HepG2 (cell line): ENCODE data around the gene IGFLR1. TPM values are rescaled to one million over a fixed set of nuclear protein-coding genes. Genes with fewer than 3 reads are reported as not detected.

Source experiments
- ATF7 ChIP-seq, 2 experiments: fragments of 450-650 bp in 1 of 2; sonication (generic) in 1 of 2; formaldehyde crosslinking in 1 of 2; IDR thresholded peaks; 2 replicates each; pipeline versions ENCODE4 v1.4.0 to v1.6.1; 2016 to 2020; ENCODE audit warnings: antibody characterized with exemption in 1 of 2, mild to moderate bottlenecking in 1 of 2, missing genetic modification reagents in 1 of 2
- BATF2 ChIP-seq: sonication (generic); formaldehyde crosslinking; IDR thresholded peaks from 2 replicates; pipeline ENCODE4 v1.8.0; 2022; ENCODE audit warnings: mild to moderate bottlenecking, missing genetic modification reagents, moderate library complexity
- CCAR2 ChIP-seq: fragments of 200-400 bp; formaldehyde crosslinking; optimal IDR thresholded peaks from 2 replicates; pipeline ENCODE3; 2018; ENCODE audit warnings: low read depth, mild to moderate bottlenecking, low read length, moderate library complexity
- ELF4 ChIP-seq: sonication (generic); formaldehyde crosslinking; IDR thresholded peaks from 2 replicates; pipeline ENCODE4 v1.5.0; 2020; ENCODE audit warnings: missing genetic modification reagents, mild to moderate bottlenecking, moderate library complexity, borderline replicate concordance
- HMG20B ChIP-seq: conservative IDR thresholded peaks from 2 replicates; pipeline ENCODE4 v1.6.1; 2016; ENCODE audit warnings: missing genetic modification reagents, missing compliant biosample characterization
- HNRNPL ChIP-seq: fragments of 200-400 bp; formaldehyde crosslinking; IDR thresholded peaks from 2 replicates; pipeline ENCODE4 v1.6.1; 2017; ENCODE audit warnings: mild to moderate bottlenecking, low read depth, low read length
- JUND ChIP-seq: sonication (generic); formaldehyde crosslinking; IDR thresholded peaks from 2 replicates; pipeline ENCODE4 v1.8.0; 2022; ENCODE audit warnings: mild to moderate bottlenecking, missing genetic modification reagents
- KDM6A ChIP-seq: IDR thresholded peaks from 2 replicates; pipeline ENCODE4 v1.6.1; 2016; ENCODE audit warnings: low read depth
- SKI ChIP-seq: fragments of 450-650 bp; IDR thresholded peaks from one replicate; pipeline ENCODE4 v1.6.1; 2018; ENCODE audit warnings: mild to moderate bottlenecking; ENCODE audit not compliant: partially characterized antibody
- SRY ChIP-seq: sonication (generic); formaldehyde crosslinking; IDR thresholded peaks from 2 replicates; pipeline ENCODE4 v1.8.0; 2022; ENCODE audit warnings: mild to moderate bottlenecking, missing genetic modification reagents
- SYNCRIP ChIP-seq: fragments of 200-400 bp; formaldehyde crosslinking; IDR thresholded peaks from 2 replicates; pipeline ENCODE4 v1.6.1; 2018; ENCODE audit warnings: mild to moderate bottlenecking, low read depth, low read length; ENCODE audit not compliant: insufficient read depth
- THYN1 ChIP-seq: sonication (generic); formaldehyde crosslinking; IDR thresholded peaks from 2 replicates; pipeline ENCODE4 v1.8.1; 2023; ENCODE audit warnings: low read depth, mild to moderate bottlenecking, moderate library complexity, missing genetic modification reagents, borderline replicate concordance
- TP53 ChIP-seq: sonication (generic); formaldehyde crosslinking; conservative IDR thresholded peaks from 2 replicates; pipeline ENCODE4 v1.4.0; 2020; ENCODE audit warnings: missing genetic modification reagents
- ZMYM2 ChIP-seq: sonication (generic); formaldehyde crosslinking; IDR thresholded peaks from 2 replicates; pipeline ENCODE4 v1.8.0; 2022; ENCODE audit warnings: mild to moderate bottlenecking, missing genetic modification reagents
- ZNF343 ChIP-seq: sonication (generic); formaldehyde crosslinking; IDR thresholded peaks from 2 replicates; pipeline ENCODE4 v1.4.0; 2020; ENCODE audit warnings: mild to moderate bottlenecking, missing genetic modification reagents
- ZNF350 ChIP-seq: sonication (generic); formaldehyde crosslinking; IDR thresholded peaks from 2 replicates; pipeline ENCODE4 v1.4.0; 2020; ENCODE audit warnings: mild to moderate bottlenecking, low read depth, missing genetic modification reagents, borderline replicate concordance
- ZNF761 ChIP-seq: sonication (generic); formaldehyde crosslinking; conservative IDR thresholded peaks from 2 replicates; pipeline ENCODE4 v1.4.0; 2020; ENCODE audit warnings: mild to moderate bottlenecking, missing genetic modification reagents
- ZNF775 ChIP-seq: sonication (generic); formaldehyde crosslinking; IDR thresholded peaks from 2 replicates; pipeline ENCODE4 v1.4.0; 2020; ENCODE audit warnings: missing genetic modification reagents, mild to moderate bottlenecking, moderate library complexity, borderline replicate concordance
- polyA plus RNA-seq, 8 experiments: library from polyadenylated mRNA; depleted of rRNA in 3 of 8; stranded (reverse) in 7 of 8; unstranded in 1 of 8; fragments of >200 nt; fragmentation: Illumina TruSeq in 4 of 8; extraction: Trizol in 4 of 8; gene quantifications; 2 replicates each; pipeline versions ENCODE4 v1.2.1 to v1.2.3, GENCODE V29; 2011 to 2016; ENCODE audit warnings: low read depth in 4 of 8, missing spikeins in 1 of 8, mixed read lengths in 1 of 8; ENCODE audit not compliant: insufficient read depth in 1 of 8
- total RNA-seq, 5 experiments: library from RNA; depleted of rRNA; stranded (reverse); fragments of >200 nt; fragmentation: Illumina TruSeq; extraction: Trizol; gene quantifications; 2 replicates each; pipeline ENCODE4 v1.2.3, GENCODE V29; 2016; ENCODE audit warnings: low read depth in 1 of 5
- TF ChIP-seq, protein P1 (sequence below): sonication (generic); formaldehyde crosslinking; IDR thresholded peaks from 2 replicates; pipeline ENCODE4 v1.9.0; 2021; ENCODE audit warnings: missing genetic modification reagents, mild to moderate bottlenecking, borderline replicate concordance
- TF ChIP-seq, protein P2 (sequence below): sonication (generic); formaldehyde crosslinking; IDR thresholded peaks from 2 replicates; pipeline ENCODE4 v1.4.0; 2020; ENCODE audit warnings: missing genetic modification reagents
- TF ChIP-seq, protein P3 (sequence below): sonication (generic); formaldehyde crosslinking; IDR thresholded peaks from 2 replicates; pipeline ENCODE4 v1.5.0; 2020; ENCODE audit warnings: missing genetic modification reagents
- TF ChIP-seq, protein P4 (sequence below): sonication (generic); formaldehyde crosslinking; IDR thresholded peaks from 2 replicates; pipeline ENCODE4 v1.5.1; 2020; ENCODE audit warnings: mild to moderate bottlenecking, missing genetic modification reagents, moderate library complexity

Gene IGFLR1
- total and polyA plus RNA-seq, 2 of the 13 experiments (the other 11 are each of a cell fraction or from before 2014, with no cell fraction given), result 5.4 to 8.9 TPM

DNA sequence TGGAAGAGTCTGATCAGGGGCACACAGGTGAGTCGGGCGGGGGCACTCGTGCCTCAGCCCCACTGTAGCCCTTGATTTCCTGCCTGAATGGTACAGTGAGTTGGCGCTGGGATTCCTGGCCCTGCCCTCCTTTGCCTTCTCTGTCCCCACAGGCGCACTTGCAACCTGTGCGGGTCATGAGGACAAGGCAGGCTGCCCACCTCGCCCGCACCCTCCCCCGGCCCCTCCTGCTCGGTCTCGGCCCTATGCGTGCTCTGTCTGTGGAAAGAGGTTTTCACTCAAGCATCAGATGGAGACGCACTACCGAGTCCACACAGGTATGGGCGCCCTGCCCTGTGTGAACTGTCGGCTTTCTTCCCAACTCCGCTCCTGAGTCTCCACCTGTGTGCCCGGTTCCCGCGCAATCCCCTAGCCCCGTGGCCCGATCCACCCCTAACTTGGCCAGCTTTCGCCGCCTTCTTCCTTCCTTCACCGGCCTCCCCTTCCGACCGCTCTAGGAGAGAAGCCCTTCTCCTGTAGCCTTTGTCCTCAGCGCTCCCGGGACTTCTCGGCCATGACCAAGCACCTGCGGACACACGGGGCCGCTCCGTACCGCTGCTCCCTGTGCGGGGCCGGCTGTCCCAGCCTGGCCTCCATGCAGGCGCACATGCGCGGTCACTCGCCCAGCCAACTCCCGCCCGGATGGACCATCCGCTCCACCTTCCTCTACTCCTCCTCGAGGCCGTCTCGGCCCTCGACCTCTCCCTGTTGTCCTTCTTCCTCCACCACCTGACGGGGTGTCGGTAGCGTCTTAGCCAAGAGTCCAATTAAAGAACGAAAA is 26.1 kb downstream of the IGFLR1 start (continued):
- TF ChIP-seq THYN1 (CRISPR knock-in tag) (no peak; the same call in 1 of the 2 replicates), SKI (no peak), BATF2 (CRISPR knock-in tag) (peak; percentile 81), KDM6A (CRISPR knock-in tag) (no peak), ELF4 (CRISPR knock-in tag) (no peak), ZNF775 (CRISPR knock-in tag) (no peak), HNRNPL (0 out of 2 replicates have a peak, but pooled peaks have one; percentile 13), ATF7 (IDR thresholded peaks at IDR 0.05) (no peak), ATF7 (CRISPR knock-in tag; IDR thresholded peaks at IDR 0.05) (0 out of 2 replicates have a peak, but pooled peaks have one; percentile 34), ZMYM2 (CRISPR knock-in tag) (no peak), JUND (CRISPR knock-in tag) (0 out of 2 replicates have a peak, but pooled peaks have one; percentile 27), SYNCRIP (no peak), ZNF350 (no peak), SRY (CRISPR knock-in tag) (peak; percentile 65; the same call in 1 of the 2 replicates), ZNF343 (CRISPR knock-in tag) (no peak), HMG20B (CRISPR knock-in tag) (no peak), CCAR2 (no peak), TP53 (no peak), ZNF761 (peak; percentile 84)
- TF ChIP-seq, protein P1, sequence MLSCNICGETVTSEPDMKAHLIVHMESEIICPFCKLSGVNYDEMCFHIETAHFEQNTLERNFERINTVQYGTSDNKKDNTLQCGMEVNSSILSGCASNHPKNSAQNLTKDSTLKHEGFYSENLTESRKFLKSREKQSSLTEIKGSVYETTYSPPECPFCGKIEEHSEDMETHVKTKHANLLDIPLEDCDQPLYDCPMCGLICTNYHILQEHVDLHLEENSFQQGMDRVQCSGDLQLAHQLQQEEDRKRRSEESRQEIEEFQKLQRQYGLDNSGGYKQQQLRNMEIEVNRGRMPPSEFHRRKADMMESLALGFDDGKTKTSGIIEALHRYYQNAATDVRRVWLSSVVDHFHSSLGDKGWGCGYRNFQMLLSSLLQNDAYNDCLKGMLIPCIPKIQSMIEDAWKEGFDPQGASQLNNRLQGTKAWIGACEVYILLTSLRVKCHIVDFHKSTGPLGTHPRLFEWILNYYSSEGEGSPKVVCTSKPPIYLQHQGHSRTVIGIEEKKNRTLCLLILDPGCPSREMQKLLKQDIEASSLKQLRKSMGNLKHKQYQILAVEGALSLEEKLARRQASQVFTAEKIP (CRISPR knock-in tag), result no peak
- TF ChIP-seq, protein P2, sequence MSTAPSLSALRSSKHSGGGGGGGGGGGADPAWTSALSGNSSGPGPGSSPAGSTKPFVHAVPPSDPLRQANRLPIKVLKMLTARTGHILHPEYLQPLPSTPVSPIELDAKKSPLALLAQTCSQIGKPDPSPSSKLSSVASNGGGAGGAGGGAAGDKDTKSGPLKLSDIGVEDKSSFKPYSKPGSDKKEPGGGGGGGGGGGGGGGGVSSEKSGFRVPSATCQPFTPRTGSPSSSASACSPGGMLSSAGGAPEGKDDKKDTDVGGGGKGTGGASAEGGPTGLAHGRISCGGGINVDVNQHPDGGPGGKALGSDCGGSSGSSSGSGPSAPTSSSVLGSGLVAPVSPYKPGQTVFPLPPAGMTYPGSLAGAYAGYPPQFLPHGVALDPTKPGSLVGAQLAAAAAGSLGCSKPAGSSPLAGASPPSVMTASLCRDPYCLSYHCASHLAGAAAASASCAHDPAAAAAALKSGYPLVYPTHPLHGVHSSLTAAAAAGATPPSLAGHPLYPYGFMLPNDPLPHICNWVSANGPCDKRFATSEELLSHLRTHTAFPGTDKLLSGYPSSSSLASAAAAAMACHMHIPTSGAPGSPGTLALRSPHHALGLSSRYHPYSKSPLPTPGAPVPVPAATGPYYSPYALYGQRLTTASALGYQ (CRISPR knock-in tag), result no peak
- TF ChIP-seq, protein P3, sequence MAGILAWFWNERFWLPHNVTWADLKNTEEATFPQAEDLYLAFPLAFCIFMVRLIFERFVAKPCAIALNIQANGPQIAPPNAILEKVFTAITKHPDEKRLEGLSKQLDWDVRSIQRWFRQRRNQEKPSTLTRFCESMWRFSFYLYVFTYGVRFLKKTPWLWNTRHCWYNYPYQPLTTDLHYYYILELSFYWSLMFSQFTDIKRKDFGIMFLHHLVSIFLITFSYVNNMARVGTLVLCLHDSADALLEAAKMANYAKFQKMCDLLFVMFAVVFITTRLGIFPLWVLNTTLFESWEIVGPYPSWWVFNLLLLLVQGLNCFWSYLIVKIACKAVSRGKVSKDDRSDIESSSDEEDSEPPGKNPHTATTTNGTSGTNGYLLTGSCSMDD (CRISPR knock-in tag), result no peak
- TF ChIP-seq, protein P4, sequence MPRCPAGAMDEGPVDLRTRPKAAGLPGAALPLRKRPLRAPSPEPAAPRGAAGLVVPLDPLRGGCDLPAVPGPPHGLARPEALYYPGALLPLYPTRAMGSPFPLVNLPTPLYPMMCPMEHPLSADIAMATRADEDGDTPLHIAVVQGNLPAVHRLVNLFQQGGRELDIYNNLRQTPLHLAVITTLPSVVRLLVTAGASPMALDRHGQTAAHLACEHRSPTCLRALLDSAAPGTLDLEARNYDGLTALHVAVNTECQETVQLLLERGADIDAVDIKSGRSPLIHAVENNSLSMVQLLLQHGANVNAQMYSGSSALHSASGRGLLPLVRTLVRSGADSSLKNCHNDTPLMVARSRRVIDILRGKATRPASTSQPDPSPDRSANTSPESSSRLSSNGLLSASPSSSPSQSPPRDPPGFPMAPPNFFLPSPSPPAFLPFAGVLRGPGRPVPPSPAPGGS (CRISPR knock-in tag), result no peak
